HG02870 (cell line): ENCODE measurements around the gene TANGO2.
A peak's percentile ranks its signal among the peaks of the same experiment; 100 is the strongest.

Source experiments
- ATAC-seq: cut with Tn5 transposase; IDR thresholded peaks from one replicate; pipeline ENCODE4 v1.9.1; 2021; ENCODE audit warnings: mild to moderate bottlenecking, moderate library complexity; ENCODE audit not compliant: unreplicated experiment

Gene TANGO2

DNA sequence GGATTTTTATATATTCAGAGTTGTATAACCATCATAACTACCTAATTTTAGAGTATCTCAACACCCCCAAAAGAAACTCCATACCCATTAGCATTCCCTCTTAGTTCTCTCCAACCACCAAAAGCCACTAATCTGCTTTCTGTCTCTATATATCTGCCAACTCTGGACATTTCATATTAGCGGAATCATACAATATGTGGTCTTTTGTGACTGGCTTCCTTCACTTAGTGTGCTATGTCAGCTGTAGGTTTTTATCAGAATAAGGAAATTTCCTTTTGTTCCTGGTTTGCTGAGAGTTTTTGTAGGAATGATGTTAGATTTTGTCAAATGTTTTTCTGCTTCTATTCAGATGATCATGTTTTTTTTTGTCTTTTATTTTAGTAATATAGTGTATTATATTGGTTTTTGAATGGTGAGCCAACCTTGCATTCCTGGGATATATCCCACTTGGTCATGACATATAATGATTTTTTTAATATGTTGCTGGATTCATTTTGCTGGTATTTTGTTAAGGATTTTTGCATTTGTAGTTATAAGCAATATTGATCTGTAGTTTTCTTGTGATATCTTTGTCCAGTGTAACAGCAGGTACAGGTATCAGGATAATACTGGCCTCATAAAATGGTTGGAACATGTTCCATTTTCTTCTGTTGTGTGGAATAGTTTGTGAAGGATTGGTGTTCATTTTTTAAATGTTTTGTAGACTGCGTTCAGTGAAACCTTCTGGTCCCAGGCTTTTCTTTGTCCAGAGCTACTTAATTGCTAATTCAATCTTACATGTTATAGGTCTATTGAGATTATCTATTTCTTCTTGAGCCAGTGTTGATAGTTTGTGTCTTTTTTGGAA lies 75.9 kb downstream of the TANGO2 start:
- no peak for ATAC-seq

- ATAC-seq, result no peak
These were observed 78.3 kb downstream of the TANGO2 start for GRCh38 chr22:20099099-20099711.

- no peak for ATAC-seq
These were observed 80.7 kb downstream of the TANGO2 start for GRCh38 chr22:20101638-20102037.

DNA sequence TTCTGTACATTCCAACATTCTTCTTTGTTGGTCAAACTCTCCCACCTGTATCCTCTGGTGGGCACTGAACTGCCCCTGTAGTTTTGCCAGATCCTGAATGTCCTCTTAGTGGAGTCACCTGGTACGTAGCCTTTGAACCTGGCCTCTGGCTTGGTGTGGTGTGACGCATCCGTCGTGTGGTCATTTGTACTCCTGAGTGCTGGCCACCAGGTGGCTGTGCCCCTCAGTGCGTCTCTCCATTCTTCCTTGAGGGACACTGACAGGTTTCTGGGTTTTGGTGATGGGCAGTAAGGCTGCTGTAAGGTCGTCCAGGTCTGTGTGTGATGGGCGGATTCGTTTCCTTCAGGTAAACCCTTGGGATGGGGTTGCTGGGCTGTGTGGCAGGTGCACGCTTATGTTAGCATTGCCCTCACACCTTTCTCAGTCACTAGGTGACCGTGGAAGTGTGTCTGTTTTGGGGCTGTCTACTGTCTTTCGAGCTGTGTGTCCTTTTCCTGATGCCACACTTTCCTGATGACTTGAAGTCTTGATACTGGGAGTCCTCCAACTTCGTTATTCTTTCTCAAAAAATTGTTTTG lies 81.4 kb downstream of the TANGO2 start:
- ATAC-seq, result no peak

GRCh38 chr22:20105456-20106204 lies 84.7 kb downstream of the TANGO2 start:
- no peak for ATAC-seq

GRCh38 chr22:20106205-20106848 lies 85.4 kb downstream of the TANGO2 start:
- ATAC-seq, result no peak

- no peak for ATAC-seq
These were observed 85.9 kb downstream of the TANGO2 start for GRCh38 chr22:20106849-20107237.

DNA sequence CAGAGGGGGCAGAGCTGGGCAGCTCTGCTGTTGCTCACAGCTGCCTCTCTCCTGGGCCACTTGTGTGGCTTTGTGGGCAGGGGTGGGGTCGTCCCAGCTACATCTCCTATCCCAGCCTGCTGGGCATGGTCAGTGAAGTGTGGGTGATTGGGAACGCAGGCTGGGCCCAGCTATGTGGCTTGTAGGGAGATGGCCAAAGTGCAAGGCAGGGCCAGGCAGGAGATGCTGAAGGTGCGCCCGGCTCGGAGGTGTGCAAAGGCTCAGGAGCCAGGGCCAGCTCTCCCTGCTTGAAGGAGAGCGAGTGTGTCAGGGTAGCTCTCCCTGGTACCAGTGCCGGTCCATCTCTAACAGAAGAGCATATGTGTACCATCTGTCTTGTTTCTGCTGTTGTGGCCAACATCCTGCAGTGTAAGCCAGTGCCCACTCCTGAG lies 86.6 kb downstream of the TANGO2 start:
- no peak for ATAC-seq

GRCh38 chr22:20107951-20108756 lies 87.2 kb downstream of the TANGO2 start:
- no peak for ATAC-seq

DNA sequence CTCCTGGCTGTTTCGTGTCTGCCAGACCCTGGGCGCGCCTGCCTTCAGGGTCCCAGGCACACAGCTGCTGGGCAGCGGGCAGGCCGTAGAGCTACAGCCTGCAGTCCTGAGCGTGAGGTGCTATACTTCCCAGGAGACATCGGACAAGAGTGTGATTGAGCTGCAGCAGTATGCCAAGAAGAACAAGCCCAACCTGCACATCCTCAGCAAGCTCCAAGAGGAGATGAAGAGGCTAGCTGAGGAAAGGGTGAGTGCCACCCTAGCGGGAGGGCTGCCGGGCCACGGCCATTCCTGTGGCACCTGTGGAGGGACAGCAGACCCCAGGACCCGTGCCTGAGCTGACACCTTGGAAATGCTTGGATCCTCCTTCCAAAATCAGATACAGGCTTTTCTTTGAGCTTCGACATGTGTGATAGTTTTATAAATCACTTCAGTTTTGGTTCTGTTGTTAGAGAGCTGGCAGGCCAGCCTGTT lies 87.9 kb downstream of the TANGO2 start:
- ATAC-seq, result no peak

- no peak for ATAC-seq
These were observed 88.8 kb downstream of the TANGO2 start for GRCh38 chr22:20109411-20110358.

DNA sequence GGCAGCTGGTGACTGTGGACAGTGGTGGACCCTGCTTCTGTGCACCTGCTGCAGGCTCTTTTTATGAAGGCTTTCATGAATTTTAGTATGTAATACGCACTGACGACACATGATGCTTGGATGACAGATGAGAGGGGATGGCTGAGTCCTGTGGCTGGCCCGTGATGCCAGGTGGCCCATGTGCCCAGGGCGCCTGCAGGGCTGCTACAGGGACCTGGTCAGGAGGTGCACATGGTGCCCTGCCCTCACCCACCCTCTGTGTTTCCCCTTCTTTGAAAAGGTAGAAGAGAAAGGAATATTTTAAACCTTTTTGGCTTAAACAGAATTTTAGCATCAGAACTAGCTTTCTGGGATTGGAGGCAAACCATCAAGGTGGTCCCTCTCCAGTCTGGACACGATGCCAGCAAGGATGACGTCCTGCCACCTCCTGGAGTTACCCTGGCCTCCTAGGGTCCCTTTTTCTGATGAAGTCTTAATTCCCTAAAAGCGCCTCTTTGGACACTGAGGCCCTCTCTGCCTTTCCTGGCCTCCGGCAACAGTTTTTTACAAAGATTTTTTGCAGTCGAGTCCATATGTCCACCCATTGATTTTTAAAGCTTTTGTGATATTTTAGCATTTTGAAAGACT lies 89.6 kb downstream of the TANGO2 start:
- no peak for ATAC-seq

DNA sequence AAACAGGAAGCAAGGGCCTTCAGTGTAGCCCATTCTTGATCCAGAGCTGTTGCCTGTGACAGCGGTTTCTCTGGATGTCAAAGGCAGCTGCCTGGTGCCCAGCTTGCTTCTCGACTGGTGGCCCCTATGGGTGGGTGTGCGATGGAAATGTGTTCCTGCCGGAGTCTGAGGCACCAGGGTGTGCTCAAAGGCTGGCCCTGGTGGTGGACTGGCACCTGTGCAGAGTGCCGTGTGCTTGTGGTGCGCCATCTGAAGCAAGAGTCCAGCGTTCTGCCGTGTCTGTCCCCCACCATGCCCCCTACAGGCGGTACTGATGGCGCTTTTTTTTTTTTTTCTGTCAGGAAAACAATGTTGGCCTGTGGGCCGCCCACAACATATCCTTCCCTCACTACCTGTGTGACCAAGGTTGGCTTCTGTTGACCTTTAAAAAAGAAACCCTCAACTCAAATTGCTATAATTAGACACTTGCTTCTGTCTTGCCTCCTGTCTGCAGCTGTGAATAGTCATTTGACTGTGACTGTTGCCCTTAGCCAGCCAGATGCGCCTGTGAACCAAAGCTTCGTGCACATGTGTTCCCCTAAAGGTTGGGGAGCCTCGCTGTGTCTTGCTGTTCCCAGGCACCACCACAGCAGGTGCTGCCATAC lies 90.3 kb downstream of the TANGO2 start:
- peak; percentile 46 for ATAC-seq

DNA sequence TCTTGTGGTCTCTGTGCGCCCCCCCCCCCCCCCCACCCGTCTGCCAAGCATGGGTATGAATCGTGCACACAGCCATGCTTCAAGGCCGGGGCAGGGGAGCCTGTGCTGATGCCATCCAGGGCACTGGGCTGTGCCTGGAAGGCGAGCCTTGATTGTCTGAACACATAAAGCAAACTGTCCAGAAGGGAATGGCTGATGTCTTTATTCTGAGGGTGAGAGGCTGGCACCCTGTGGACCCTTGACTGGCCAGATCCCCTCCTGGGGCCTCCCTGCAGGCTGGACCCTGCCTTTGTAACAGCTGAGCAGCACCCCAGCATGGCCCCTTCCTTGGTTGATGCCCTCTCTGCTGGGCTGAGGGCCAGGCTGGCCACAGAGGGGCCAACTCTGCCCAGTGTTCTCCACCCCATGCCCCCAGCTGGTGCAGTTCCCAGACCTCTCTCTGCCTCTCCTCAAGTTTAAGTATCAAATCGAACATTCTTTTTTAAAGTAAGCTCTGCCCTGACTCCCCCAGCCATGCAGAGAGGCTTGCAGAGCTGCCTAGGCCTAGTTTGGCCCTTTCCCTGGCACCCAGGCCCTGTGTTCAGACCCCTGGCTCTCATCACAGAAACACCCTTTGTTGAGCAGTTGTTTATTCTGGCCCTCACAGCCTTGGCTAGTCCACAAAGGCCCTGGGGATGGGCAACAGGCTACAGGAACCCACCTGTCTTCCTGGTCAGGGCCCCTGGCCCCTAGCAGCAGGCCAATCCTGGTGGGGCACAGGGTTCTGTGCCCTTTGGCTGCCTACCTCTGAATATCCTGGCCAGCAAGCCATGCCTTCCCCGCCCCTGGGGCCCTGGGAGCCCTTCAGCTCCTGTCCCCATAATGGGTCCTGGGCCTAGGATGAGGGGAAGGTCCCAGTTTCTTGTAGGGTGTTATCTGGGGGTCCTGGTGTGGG lies 91.0 kb downstream of the TANGO2 start:
- no peak for ATAC-seq

DNA sequence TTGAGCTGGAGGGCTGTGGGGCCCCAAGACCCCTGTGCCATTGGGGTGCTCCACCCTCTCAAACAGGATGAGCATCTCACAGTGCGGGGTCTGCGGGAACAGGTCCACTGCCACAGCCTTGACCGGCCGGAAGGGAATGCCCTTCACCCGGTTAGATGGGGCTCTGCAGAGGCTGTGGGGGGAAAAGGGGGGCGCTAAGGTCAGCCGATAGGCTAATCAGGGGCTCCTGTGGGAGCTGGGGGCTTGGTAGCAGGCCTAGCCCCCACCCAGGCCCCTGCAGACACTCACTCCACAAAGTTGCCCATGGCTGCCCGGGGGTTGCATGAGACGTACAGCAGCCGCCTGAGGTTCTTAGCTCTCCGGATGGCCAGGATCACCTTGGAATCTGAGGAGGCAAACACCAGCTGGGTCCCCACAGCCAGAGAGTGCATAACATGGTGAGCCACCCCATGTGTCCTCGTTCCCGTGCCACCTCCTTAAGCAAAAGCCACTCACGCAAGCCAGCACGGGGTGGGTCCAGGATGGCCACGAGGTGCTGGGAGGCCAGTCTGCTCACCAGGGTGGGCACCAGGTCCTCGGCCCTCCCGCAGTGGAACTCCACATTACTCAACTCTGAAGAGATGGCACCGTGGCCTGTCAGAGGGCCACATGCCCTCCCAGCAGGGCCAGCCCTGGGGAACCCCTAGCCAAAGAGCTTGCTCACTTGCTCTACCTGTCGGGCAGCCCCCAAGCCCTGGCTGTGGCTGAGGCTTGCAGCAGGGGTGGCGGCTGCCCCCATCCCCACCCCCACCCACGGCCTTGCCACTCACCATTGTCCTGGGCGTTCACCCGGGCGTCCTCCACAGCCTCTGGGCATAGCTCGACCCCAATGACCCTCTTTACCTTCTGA lies 92.0 kb downstream of the TANGO2 start:
- ATAC-seq, result no peak
